ENCODE results near the gene CABLES1.

The CABLES1 gene

GRCh38 chr18:23171581-23172156 lies 36.4 kb downstream of the CABLES1 start:
- no peak for DNase-seq

- DNase-seq = no peak
These were observed 37.5 kb downstream of the CABLES1 start for GRCh38 chr18:23172591-23173380.

GRCh38 chr18:23173912-23174311 lies 38.6 kb downstream of the CABLES1 start:
- no peak for DNase-seq

- no peak for DNase-seq
These were observed 41.6 kb downstream of the CABLES1 start for GRCh38 chr18:23176701-23177432.

GRCh38 chr18:23177433-23178072 lies 42.3 kb downstream of the CABLES1 start:
- DNase-seq = no peak

- no peak for DNase-seq
These were observed 42.9 kb downstream of the CABLES1 start for GRCh38 chr18:23178201-23178600.

GRCh38 chr18:23178661-23179081 lies 43.4 kb downstream of the CABLES1 start:
- no peak for DNase-seq

DNA sequence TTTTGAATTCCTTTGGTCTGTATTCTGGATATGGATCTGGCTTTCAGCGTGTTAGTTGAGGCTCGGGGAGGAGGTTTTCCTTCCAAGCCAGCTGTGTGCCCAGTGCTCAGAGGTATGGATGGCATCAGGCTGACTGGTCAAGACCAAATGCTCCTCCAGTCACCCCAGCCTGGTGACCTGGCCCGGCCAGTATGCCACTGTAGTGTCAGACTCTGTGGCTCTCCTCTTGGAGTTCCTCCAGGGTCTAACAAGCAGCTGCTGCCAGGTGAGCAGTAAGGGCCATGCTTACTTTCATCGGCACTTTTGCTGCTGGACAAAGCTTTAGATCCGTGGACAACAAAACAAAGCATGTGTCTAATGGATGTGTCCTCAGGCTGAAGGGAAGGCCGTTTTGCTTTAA lies 44.1 kb downstream of the CABLES1 start:
- no peak for DNase-seq

GRCh38 chr18:23181547-23181946 lies 46.3 kb downstream of the CABLES1 start:
- no peak for DNase-seq

DNA sequence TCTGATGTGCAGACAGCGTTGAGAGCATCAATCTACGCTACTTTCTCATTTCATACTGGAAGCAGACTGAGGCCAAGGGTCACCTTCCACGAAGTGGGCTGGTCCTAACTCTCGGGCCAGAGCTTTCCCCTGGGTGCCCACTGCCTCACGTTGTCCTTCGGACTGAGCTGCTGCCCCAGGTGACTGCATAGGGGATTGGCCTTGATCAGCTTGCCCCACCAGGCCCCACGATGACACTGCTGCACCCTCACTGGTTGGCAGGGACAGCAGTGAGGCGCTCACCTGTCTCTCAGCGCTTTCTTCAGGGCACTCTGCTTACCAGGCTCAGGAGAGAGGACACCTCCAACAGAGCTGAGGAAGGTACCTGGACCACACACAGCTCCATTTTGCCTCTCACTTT lies 47.3 kb downstream of the CABLES1 start:
- DNase-seq = no peak

DNA sequence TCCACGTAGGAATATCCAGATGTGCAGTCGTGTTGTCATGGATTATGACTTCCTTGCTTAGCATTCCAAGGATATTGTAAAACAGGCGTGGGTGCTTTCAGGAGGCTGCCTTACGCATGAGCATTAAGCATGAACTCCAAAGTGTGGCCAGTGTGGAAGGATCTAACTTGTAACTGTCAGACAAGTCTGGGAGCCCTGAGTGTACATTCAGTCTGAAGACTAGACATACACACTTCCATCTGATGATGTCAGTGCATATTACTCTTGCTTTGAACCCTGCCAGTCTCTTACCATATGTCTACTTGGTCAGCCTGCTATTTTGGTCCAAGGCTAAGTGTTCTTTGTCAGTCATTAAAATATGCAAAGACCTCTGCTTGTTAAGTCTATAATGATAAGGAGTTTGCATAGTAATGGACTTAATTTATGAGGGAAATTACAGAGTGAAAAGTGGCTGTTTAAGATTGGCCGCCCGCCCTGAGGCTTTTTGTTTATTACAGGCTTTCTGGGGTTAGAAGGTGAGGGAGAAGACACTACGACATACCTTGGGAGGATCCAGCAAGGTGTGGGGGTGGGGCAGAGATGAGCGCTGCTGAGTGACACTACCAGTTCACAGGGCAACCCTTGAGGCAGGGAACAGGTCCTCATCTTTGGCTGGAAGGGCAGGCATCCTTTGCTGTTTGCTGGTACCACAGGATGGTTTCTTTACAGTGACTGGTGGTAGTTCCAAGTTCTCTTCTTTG lies 48.3 kb downstream of the CABLES1 start:
- DNase-seq = no peak

- DNase-seq = no peak
These were observed 51.5 kb downstream of the CABLES1 start for GRCh38 chr18:23186781-23187180.

- no peak for DNase-seq
These were observed 52.9 kb downstream of the CABLES1 start for GRCh38 chr18:23188068-23188760.

DNA sequence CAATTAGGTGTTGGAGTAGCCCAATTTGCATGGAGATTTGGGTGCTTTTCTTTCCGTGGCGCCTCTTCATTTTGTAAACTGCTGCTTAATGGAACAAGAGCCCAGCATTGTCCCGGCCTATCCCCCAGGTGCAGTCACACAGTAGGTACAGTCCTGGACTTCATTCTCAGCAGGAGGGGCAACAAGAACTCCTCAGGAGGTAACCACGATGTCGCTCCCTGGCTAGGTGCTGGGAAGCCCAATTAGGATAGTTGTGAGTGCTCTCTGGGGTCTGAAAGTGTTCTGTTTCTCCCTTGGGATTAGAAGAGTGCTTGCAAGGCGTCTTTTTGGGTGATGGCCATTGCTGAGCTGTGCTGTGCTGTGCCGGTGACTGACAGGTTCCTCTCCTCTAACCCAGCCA lies 53.8 kb downstream of the CABLES1 start:
- no peak for DNase-seq

- no peak for DNase-seq
These were observed 54.7 kb downstream of the CABLES1 start for GRCh38 chr18:23189768-23190661.

GRCh38 chr18:23191232-23191631 lies 55.9 kb downstream of the CABLES1 start:
- no peak for DNase-seq

- no peak for DNase-seq
These were observed 58.5 kb downstream of the CABLES1 start for GRCh38 chr18:23193742-23194141.

DNA sequence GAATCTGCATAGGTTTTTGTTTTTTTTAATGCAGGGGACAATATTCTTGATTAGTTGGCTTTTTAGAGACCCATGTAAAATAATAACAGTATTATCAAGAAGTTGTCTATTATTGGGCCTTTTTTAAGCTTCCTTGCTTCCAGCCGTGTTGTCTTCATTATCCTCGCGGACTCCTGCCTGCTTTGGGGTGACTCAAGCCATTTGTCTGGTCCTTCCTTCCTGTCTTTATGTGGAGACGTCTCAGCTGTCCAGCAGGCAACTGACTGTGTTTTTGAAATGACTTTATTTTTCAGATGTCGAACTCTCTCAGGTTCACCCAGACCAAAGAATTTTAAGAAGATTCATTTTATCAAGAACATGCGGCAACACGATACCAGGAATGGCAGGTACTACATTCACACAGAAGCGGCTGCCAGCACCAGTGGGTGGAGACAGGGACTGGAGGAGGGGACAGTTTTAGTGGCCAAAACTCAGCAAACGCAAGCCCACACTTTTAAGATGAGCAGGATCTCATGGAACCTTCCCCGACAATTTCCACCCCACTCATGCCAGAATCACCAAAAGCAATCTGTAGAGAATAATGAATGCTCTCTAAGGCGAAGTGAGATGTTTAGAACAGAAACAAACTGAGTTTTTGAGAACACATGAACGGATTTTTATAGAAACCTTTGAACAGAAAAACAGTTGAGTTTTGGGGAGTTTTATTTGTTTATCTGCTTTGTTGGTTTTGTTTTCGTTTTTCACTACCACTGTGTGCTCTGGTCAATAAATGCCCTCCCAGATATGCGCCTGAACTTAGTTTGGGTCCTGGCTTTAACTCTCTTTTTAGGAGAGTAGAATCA lies 59.1 kb downstream of the CABLES1 start:
- no peak for DNase-seq

GRCh38 chr18:23194997-23195957 lies 60.0 kb downstream of the CABLES1 start:
- no peak for DNase-seq

Data from NCI-H1694 treated with DMSO at 0.1 percent for 48 hours (cell line).